HepG2 (cell line): ENCODE data around the gene MTHFS. TPM values are rescaled to one million over a fixed set of nuclear protein-coding genes. Genes with fewer than 3 reads are reported as not detected.
A peak's percentile ranks its signal among the peaks of the same experiment; 100 is the strongest.

Source experiments
- DMTF1 ChIP-seq: sonication (generic); formaldehyde crosslinking; IDR thresholded peaks from 2 replicates; pipeline ENCODE4 v1.4.0; 2020; ENCODE audit warnings: mild to moderate bottlenecking, missing genetic modification reagents
- DNMT1 ChIP-seq: sonication (generic); formaldehyde crosslinking; IDR thresholded peaks from 2 replicates; pipeline ENCODE4 v1.5.1; 2020; ENCODE audit warnings: mild to moderate bottlenecking, missing genetic modification reagents
- HDAC6 ChIP-seq: fragments of 200-600 bp; sonication (generic); IDR thresholded peaks from 2 replicates; pipeline ENCODE4 v1.7.0; 2017; ENCODE audit warnings: mild to moderate bottlenecking, antibody characterized with exemption, low read length, low read depth
- HNF4A ChIP-seq: sonication (generic); formaldehyde crosslinking; IDR thresholded peaks from 2 replicates; pipeline ENCODE4 v1.4.0; 2020; ENCODE audit warnings: missing genetic modification reagents
- HOXA5 ChIP-seq: sonication (generic); formaldehyde crosslinking; IDR thresholded peaks from 2 replicates; pipeline ENCODE4 v1.4.0; 2020; ENCODE audit warnings: missing genetic modification reagents
- KLF9 ChIP-seq: IDR thresholded peaks from 2 replicates; pipeline ENCODE4 v1.6.1; 2016; ENCODE audit warnings: low read depth
- NCOA5 ChIP-seq: sonication (generic); formaldehyde crosslinking; IDR thresholded peaks from 2 replicates; pipeline ENCODE4 v1.4.0; 2020; ENCODE audit warnings: missing genetic modification reagents
- NFIC ChIP-seq: IDR thresholded peaks from 2 replicates; pipeline ENCODE4 v1.6.1; 2012; ENCODE audit warnings: mild to moderate bottlenecking, low read length, inconsistent platforms
- NR1H2 ChIP-seq: sonication (generic); formaldehyde crosslinking; IDR thresholded peaks from 2 replicates; pipeline ENCODE4 v1.8.1; 2022; ENCODE audit warnings: low read depth, missing genetic modification reagents, borderline replicate concordance
- PCBP1 ChIP-seq: fragments of 200-400 bp; formaldehyde crosslinking; IDR thresholded peaks from 2 replicates; pipeline ENCODE4 v1.6.1; 2017; ENCODE audit warnings: mild to moderate bottlenecking, low read depth, low read length, borderline replicate concordance
- PHF20 ChIP-seq: sonication (generic); formaldehyde crosslinking; IDR thresholded peaks from 2 replicates; pipeline ENCODE4 v1.5.0; 2020; ENCODE audit warnings: mild to moderate bottlenecking, missing genetic modification reagents
- POGZ ChIP-seq: sonication (generic); formaldehyde crosslinking; IDR thresholded peaks from 2 replicates; pipeline ENCODE4 v1.4.0; 2020; ENCODE audit warnings: mild to moderate bottlenecking, missing genetic modification reagents
- SKI ChIP-seq: fragments of 450-650 bp; IDR thresholded peaks from one replicate; pipeline ENCODE4 v1.6.1; 2018; ENCODE audit warnings: mild to moderate bottlenecking; ENCODE audit not compliant: partially characterized antibody
- SMARCC2 ChIP-seq: fragments of 450-650 bp; IDR thresholded peaks from 2 replicates; pipeline ENCODE4 v1.6.1; 2017; ENCODE audit warnings: antibody characterized with exemption, mild to moderate bottlenecking
- TOPORS ChIP-seq: sonication (generic); formaldehyde crosslinking; IDR thresholded peaks from 2 replicates; pipeline ENCODE4 v1.8.0; 2023; ENCODE audit warnings: mild to moderate bottlenecking, missing genetic modification reagents
- ZBTB43 ChIP-seq: sonication (generic); formaldehyde crosslinking; conservative IDR thresholded peaks from 2 replicates; pipeline ENCODE4 v1.4.0; 2020; ENCODE audit warnings: missing genetic modification reagents
- ZBTB7A ChIP-seq: sonication (generic); formaldehyde crosslinking; IDR thresholded peaks from 2 replicates; pipeline ENCODE4 v1.8.0; 2022; ENCODE audit warnings: mild to moderate bottlenecking, missing genetic modification reagents
- ZNF121 ChIP-seq: sonication (generic); formaldehyde crosslinking; IDR thresholded peaks from 2 replicates; pipeline ENCODE4 v1.5.0; 2020; ENCODE audit warnings: mild to moderate bottlenecking, missing genetic modification reagents
- ZNF18 ChIP-seq: sonication (generic); formaldehyde crosslinking; IDR thresholded peaks from 2 replicates; pipeline ENCODE4 v1.8.0; 2022; ENCODE audit warnings: mild to moderate bottlenecking, missing genetic modification reagents; ENCODE audit not compliant: insufficient replicate concordance
- ZNF20 ChIP-seq: sonication (generic); formaldehyde crosslinking; IDR thresholded peaks from 2 replicates; pipeline ENCODE4 v1.4.0; 2020; ENCODE audit warnings: mild to moderate bottlenecking, moderate library complexity, missing genetic modification reagents
- ZNF225 ChIP-seq: sonication (generic); formaldehyde crosslinking; IDR thresholded peaks from 2 replicates; pipeline ENCODE4 v1.4.0; 2020; ENCODE audit warnings: mild to moderate bottlenecking, missing genetic modification reagents
- ZNF317 ChIP-seq: sonication (generic); formaldehyde crosslinking; IDR thresholded peaks from 2 replicates; pipeline ENCODE4 v1.5.0; 2020; ENCODE audit warnings: mild to moderate bottlenecking, missing genetic modification reagents
- ZNF558 ChIP-seq: sonication (generic); formaldehyde crosslinking; IDR thresholded peaks from 2 replicates; pipeline ENCODE4 v1.9.0; 2022; ENCODE audit warnings: mild to moderate bottlenecking, missing genetic modification reagents, borderline replicate concordance
- ZNF839 ChIP-seq: sonication (generic); formaldehyde crosslinking; IDR thresholded peaks from 2 replicates; pipeline ENCODE4 v1.4.0; 2020; ENCODE audit warnings: missing genetic modification reagents, mild to moderate bottlenecking, borderline replicate concordance
- ZSCAN9 ChIP-seq: IDR thresholded peaks from 2 replicates; pipeline ENCODE4 v1.6.1; 2016; ENCODE audit warnings: borderline replicate concordance
- polyA plus RNA-seq, 8 experiments: library from polyadenylated mRNA; depleted of rRNA in 3 of 8; stranded (reverse) in 7 of 8; unstranded in 1 of 8; fragments of >200 nt; fragmentation: Illumina TruSeq in 4 of 8; extraction: Trizol in 4 of 8; gene quantifications; 2 replicates each; pipeline versions ENCODE4 v1.2.1 to v1.2.3, GENCODE V29; 2011 to 2016; ENCODE audit warnings: low read depth in 4 of 8, missing spikeins in 1 of 8, mixed read lengths in 1 of 8; ENCODE audit not compliant: insufficient read depth in 1 of 8
- total RNA-seq, 5 experiments: library from RNA; depleted of rRNA; stranded (reverse); fragments of >200 nt; fragmentation: Illumina TruSeq; extraction: Trizol; gene quantifications; 2 replicates each; pipeline ENCODE4 v1.2.3, GENCODE V29; 2016; ENCODE audit warnings: low read depth in 1 of 5

The MTHFS gene
- total and polyA plus RNA-seq, 2 of the 13 experiments (the other 11 are each of a cell fraction or from before 2014, with no cell fraction given): 37.0 to 49.7 TPM

- no peak; the same call in 1 of the 2 replicates for TF ChIP-seq KLF9 (CRISPR knock-in tag)
- TF ChIP-seq ZNF839 (CRISPR knock-in tag): peak; percentile 86; the same call in 1 of the 2 replicates
- TF ChIP-seq HNF4A (CRISPR knock-in tag): peak; percentile 24; the same call in 1 of the 2 replicates
- peak; percentile 74; the same call in 1 of the 2 replicates for TF ChIP-seq ZSCAN9 (CRISPR knock-in tag)
- no peak; the same call in 1 of the 2 replicates for TF ChIP-seq ZNF558 (CRISPR knock-in tag)
- no peak for TF ChIP-seq SMARCC2
- TF ChIP-seq PCBP1: 0 out of 2 replicates have a peak, but pooled peaks have one; percentile 71
- peak; percentile 35; the same call in 1 of the 2 replicates for TF ChIP-seq ZBTB43
- peak; percentile 58 for TF ChIP-seq PHF20 (CRISPR knock-in tag)
- no peak for TF ChIP-seq NR1H2 (CRISPR knock-in tag)
- no peak for TF ChIP-seq HDAC6
- peak; percentile 97 for TF ChIP-seq ZNF121 (CRISPR knock-in tag)
- peak; percentile 66; the same call in 1 of the 2 replicates for TF ChIP-seq ZNF317 (CRISPR knock-in tag)
- TF ChIP-seq HOXA5: peak; percentile 12; the same call in 1 of the 2 replicates
- peak; percentile 83 for TF ChIP-seq POGZ (CRISPR knock-in tag)
- no peak for TF ChIP-seq ZNF20 (CRISPR knock-in tag)
- peak; percentile 66 for TF ChIP-seq SKI
- TF ChIP-seq TOPORS: peak; percentile 82; the same call in 1 of the 2 replicates
- TF ChIP-seq ZNF18 (CRISPR knock-in tag): peak; percentile 36
- peak; percentile 54; the same call in 1 of the 2 replicates for TF ChIP-seq DMTF1 (CRISPR knock-in tag)
- no peak for TF ChIP-seq NFIC
- 0 out of 2 replicates have a peak, but pooled peaks have one; percentile 42 for TF ChIP-seq ZBTB7A (CRISPR knock-in tag)
- TF ChIP-seq ZNF225 (CRISPR knock-in tag): no peak; the same call in 1 of the 2 replicates
- TF ChIP-seq DNMT1 (CRISPR knock-in tag): peak; percentile 46; the same call in 1 of the 2 replicates
- no peak for TF ChIP-seq NCOA5 (CRISPR knock-in tag)
Observed at GRCh38 chr15:79923515-79924169, 26.8 kb upstream of the MTHFS start (continued).
